Neural crest cell (in vitro differentiated cells): Measurements from ENCODE around the gene SLX4IP. TPM values are rescaled to one million over a fixed set of nuclear protein-coding genes. Genes with fewer than 3 reads are reported as not detected.

Experiments
- DNase-seq: peaks from one replicate; pipeline ENCODE4 v3.0.0; 2021; ENCODE audit warnings: low read depth, mixed read lengths, low spot score
- H3K27ac Mint-ChIP-seq: one replicate; pipeline ENCODE4 v1.8.0; 2021; ENCODE audit warnings: mild to moderate bottlenecking, mixed read lengths; ENCODE audit not compliant: unreplicated experiment
- H3K27me3 Mint-ChIP-seq: 2 replicates; pipeline ENCODE4 v1.8.0; 2021; ENCODE audit warnings: low read depth, mild to moderate bottlenecking, mixed read lengths
- H3K36me3 Mint-ChIP-seq: 2 replicates; pipeline ENCODE4 v1.8.0; 2021; ENCODE audit warnings: low read depth, mild to moderate bottlenecking, mixed read lengths
- H3K4me1 Mint-ChIP-seq: 2 replicates; pipeline ENCODE4 v1.8.0; 2021; ENCODE audit warnings: mixed read lengths
- H3K4me3 Mint-ChIP-seq: one replicate; pipeline ENCODE4 v1.8.0; 2021; ENCODE audit warnings: mild to moderate bottlenecking, mixed read lengths
- H3K9me3 Mint-ChIP-seq: 2 replicates; pipeline ENCODE4 v1.8.0; 2021; ENCODE audit warnings: mixed read lengths
- CTCF ChIP-seq: fragments of 200-600 bp; sonication (generic); conservative IDR thresholded peaks from 2 replicates; pipeline ENCODE4 v1.5.0; 2021; ENCODE audit warnings: antibody characterized with exemption, mild to moderate bottlenecking
- total RNA-seq: library from RNA; stranded (reverse); gene quantifications from 2 replicates; pipeline ENCODE4 v1.2.1, GENCODE V29; 2021

SLX4IP gene
- total RNA-seq, 1 donor from 2014 or later: 8.5 TPM

GRCh38 chr20:10563935-10564492 is 128.9 kb downstream of the SLX4IP start:
- no peak for TF ChIP-seq CTCF
- Mint-ChIP-seq H3K27me3 (no peaks in the 10 kb centered on the region), H3K4me3 (no peak overlapping the region), H3K9me3 (peaks cover 8% of the 10 kb centered on the region), H3K4me1 (peaks cover 29% of the 10 kb centered on the region), H3K27ac (no peak overlapping the region), H3K36me3 (peaks cover 32% of the 10 kb centered on the region)
- DNase-seq: no peak

GRCh38 chr20:10565191-10565921 is 130.3 kb downstream of the SLX4IP start:
- Mint-ChIP-seq H3K4me1 (peaks cover 17% of the 10 kb centered on the region), H3K4me3 (no peak overlapping the region), H3K9me3 (peaks cover 8% of the 10 kb centered on the region), H3K27ac (no peak overlapping the region), H3K27me3 (no peaks in the 10 kb centered on the region), H3K36me3 (peaks cover 32% of the 10 kb centered on the region)
- no peak for DNase-seq
- TF ChIP-seq CTCF: no peak

- peaks cover 8% of the 10 kb centered on the region for H3K9me3 Mint-ChIP-seq
- no peak for TF ChIP-seq CTCF
- peaks cover 17% of the 10 kb centered on the region for H3K4me1 Mint-ChIP-seq
- DNase-seq: no peak
- no peak overlapping the region for H3K4me3 Mint-ChIP-seq
- no peaks in the 10 kb centered on the region for H3K27me3 Mint-ChIP-seq
- H3K36me3 Mint-ChIP-seq: peaks cover 32% of the 10 kb centered on the region
- no peak overlapping the region for H3K27ac Mint-ChIP-seq
Measured at GRCh38 chr20:10565922-10566897, 131.1 kb downstream of the SLX4IP start.

- H3K4me1 Mint-ChIP-seq: peaks cover 24% of the 10 kb centered on the region
- no peaks in the 10 kb centered on the region for H3K27me3 Mint-ChIP-seq
- DNase-seq: no peak
- no peak for TF ChIP-seq CTCF
- no peak overlapping the region for H3K4me3 Mint-ChIP-seq
- peaks cover under 1% of the 10 kb centered on the region for H3K9me3 Mint-ChIP-seq
- H3K36me3 Mint-ChIP-seq: peaks cover 26% of the 10 kb centered on the region
- no peak overlapping the region for H3K27ac Mint-ChIP-seq
Measured at GRCh38 chr20:10568032-10568431, 132.9 kb downstream of the SLX4IP start.

- Mint-ChIP-seq H3K9me3 (no peaks in the 10 kb centered on the region), H3K4me1 (peaks cover 16% of the 10 kb centered on the region), H3K36me3 (peaks cover 16% of the 10 kb centered on the region), H3K27ac (peak overlapping the region; percentile 7), H3K4me3 (no peak overlapping the region), H3K27me3 (no peaks in the 10 kb centered on the region)
- no peak for TF ChIP-seq CTCF
- DNase-seq: no peak
Measured at GRCh38 chr20:10571313-10571815, 136.3 kb downstream of the SLX4IP start.
